OCI-LY3 (cell line): ENCODE data around the gene PIP5K1C.

Experiments
- EZH2phosphoT487 ChIP-seq: fragments of 200-600 bp; shearing (Covaris generic); IDR thresholded peaks from 2 replicates; pipeline ENCODE4 v1.6.1; 2018; ENCODE audit warnings: antibody characterized with exemption, mixed run types, low read depth
- TF ChIP-seq, protein P1 (sequence below): fragments of 200-600, 300-600 bp; sonication (generic); IDR thresholded peaks from 2 replicates; pipeline ENCODE4 v1.5.1; 2014; ENCODE audit warnings: antibody characterized with exemption, low read length, low read depth

GRCh38 chr19:3694361-3695123, 5.7 kb downstream of the PIP5K1C start:
- TF ChIP-seq, protein P1, sequence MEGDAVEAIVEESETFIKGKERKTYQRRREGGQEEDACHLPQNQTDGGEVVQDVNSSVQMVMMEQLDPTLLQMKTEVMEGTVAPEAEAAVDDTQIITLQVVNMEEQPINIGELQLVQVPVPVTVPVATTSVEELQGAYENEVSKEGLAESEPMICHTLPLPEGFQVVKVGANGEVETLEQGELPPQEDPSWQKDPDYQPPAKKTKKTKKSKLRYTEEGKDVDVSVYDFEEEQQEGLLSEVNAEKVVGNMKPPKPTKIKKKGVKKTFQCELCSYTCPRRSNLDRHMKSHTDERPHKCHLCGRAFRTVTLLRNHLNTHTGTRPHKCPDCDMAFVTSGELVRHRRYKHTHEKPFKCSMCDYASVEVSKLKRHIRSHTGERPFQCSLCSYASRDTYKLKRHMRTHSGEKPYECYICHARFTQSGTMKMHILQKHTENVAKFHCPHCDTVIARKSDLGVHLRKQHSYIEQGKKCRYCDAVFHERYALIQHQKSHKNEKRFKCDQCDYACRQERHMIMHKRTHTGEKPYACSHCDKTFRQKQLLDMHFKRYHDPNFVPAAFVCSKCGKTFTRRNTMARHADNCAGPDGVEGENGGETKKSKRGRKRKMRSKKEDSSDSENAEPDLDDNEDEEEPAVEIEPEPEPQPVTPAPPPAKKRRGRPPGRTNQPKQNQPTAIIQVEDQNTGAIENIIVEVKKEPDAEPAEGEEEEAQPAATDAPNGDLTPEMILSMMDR, result no peak
- TF ChIP-seq EZH2phosphoT487, result no peak
